Measurements from ENCODE around the gene KAT6B. TPM values are rescaled to one million over a fixed set of nuclear protein-coding genes. Genes with fewer than 3 reads are reported as not detected.

KAT6B gene
- total and polyA plus RNA-seq, 7 donors: 2.1 to 21.3 (median 16.9) TPM

DNA sequence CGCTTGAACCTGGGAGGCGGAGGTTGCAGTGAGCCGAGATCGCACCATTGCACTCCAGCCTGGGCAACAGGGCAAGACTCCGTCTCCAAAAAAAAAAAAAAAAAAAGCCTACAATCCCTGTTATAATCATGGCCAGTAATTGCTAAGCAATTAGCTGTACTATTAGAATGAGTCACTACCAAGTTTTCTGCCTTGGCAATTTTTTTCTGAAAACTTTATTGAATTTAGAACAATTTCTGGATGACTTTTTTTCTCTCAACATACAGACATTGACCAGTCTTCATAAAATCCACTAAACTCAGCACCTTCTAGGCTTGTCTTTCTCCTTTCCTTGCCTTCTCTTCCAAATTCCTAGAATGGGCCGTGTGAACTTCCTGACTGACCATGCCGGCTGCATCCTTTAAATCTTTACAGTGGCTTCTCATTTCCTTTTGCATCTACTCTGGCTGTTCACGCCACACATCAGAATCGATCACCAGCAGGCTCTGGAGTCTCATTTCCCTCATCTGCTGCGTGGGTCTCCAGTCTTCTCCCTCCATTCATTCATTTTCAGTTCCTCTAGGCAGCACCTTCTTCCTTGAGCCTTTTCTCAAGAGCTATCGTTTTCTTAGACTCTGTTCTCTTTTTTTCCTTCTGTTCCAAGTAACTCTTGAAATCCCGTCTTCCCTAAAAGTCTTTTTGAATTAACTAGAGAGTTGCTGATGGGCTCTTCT, 107.9 kb downstream of the KAT6B start:
- TF ChIP-seq, protein P1, sequence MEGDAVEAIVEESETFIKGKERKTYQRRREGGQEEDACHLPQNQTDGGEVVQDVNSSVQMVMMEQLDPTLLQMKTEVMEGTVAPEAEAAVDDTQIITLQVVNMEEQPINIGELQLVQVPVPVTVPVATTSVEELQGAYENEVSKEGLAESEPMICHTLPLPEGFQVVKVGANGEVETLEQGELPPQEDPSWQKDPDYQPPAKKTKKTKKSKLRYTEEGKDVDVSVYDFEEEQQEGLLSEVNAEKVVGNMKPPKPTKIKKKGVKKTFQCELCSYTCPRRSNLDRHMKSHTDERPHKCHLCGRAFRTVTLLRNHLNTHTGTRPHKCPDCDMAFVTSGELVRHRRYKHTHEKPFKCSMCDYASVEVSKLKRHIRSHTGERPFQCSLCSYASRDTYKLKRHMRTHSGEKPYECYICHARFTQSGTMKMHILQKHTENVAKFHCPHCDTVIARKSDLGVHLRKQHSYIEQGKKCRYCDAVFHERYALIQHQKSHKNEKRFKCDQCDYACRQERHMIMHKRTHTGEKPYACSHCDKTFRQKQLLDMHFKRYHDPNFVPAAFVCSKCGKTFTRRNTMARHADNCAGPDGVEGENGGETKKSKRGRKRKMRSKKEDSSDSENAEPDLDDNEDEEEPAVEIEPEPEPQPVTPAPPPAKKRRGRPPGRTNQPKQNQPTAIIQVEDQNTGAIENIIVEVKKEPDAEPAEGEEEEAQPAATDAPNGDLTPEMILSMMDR (IDR thresholded peaks at IDR 0.05): no peak
- no peaks in the 10 kb centered on the region for H3K27me3 ChIP-seq (ENCODE audit: insufficient read depth in 3 of 3, low read length in 2 of 3)
- H3K4me1 ChIP-seq: peaks cover 33% of the 10 kb centered on the region
- no peaks in the 10 kb centered on the region for H3K9me3 ChIP-seq
- WGBS, 3 donors: 79 to 88% (median 84%) methylated on average over 12 of the region's 12 CpGs
- intact Hi-C loops (cut with DNase I): no loop called here
- H3K4me3 ChIP-seq: no peak overlapping the region
- no peaks in the 10 kb centered on the region for H3K36me3 ChIP-seq (ENCODE audit: insufficient read depth in 1 of 2, low read depth in 1 of 2)
- DNase-seq (no peak), ATAC-seq (no peak)
- no peak overlapping the region for H3K27ac ChIP-seq

DNA sequence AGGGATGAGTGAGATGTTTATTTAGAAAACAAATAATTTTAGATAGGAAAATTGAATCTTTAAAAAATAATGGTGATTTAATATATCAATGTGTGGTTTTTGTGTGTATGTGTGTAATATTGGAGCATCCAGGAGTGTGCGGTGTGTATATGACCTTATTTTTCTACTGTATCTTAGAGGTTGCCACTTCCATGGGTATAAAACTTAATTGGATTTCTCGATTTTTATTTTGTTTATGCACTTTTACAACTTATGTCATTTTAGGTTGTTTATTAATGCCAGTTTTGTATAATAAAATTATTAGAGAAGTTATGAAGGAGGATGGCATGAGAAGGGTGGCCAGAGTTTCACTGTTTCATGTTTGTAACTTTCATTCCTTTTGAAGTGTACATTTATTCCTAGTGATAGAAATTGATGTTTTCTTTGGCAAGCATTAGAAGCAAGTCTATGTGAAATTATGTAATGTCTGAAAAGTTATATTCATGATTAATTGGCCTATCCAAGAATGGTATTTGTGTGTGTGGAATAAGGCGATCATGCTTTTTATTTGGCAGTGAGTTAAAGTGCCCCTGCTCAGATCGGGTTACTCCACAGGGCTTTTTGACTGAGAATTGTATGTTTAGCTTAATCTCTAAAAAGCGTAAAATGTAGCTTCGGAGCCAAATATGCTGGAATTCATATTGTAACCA, 110.3 kb downstream of the KAT6B start:
- Histone ChIP-seq H3K27ac (no peak overlapping the region), H3K36me3 (ENCODE audit: insufficient read depth in 1 of 2, low read depth in 1 of 2) (no peaks in the 10 kb centered on the region), H3K4me1 (peaks cover 31% of the 10 kb centered on the region), H3K27me3 (ENCODE audit: insufficient read depth in 3 of 3, low read length in 2 of 3) (no peaks in the 10 kb centered on the region), H3K9me3 (no peaks in the 10 kb centered on the region), H3K4me3 (no peak overlapping the region)
- no peak for DNase-seq
- intact Hi-C loops (cut with DNase I): no loop called here
- ATAC-seq: no peak
- TF ChIP-seq, protein P1 (IDR thresholded peaks at IDR 0.05): no peak
- 33 to 49% (median 39%) methylated on average over 6 of the region's 6 CpGs for WGBS, 3 donors

DNA sequence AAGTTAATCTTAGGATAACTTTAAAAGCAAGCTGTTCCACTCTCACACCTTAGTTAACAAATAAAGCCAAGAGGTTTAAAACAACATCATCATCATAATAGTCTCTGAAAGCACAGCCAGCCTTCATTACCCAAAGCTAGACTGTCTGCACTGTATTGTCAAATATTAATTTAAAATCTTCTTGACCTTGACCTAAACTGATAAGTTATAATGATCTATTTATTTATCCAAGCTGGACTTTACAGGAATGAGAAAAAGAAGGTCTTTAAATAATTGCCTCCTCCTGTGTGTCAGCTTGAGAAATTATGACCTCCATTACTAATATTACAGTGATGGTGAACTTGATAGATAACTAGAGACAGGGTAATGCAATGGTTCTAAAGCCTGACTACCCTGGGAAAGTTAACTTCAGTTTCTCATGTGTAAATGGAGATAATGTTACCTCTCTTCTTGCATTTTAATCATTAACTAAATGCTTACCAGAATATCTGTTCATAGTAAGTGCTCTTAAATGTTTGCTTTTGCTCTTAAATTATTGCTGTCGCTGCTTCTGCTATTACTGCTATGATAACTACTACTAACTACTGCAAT, 111.0 kb downstream of the KAT6B start:
- no peaks in the 10 kb centered on the region for H3K9me3 ChIP-seq
- H3K27ac ChIP-seq: no peak overlapping the region
- H3K36me3 ChIP-seq (ENCODE audit: insufficient read depth in 1 of 2, low read depth in 1 of 2): no peaks in the 10 kb centered on the region
- DNase-seq (no peak), ATAC-seq (no peak)
- WGBS, 3 donors: 89 to 100% (median 97%) methylated on average over 1 of the region's 1 CpG
- H3K27me3 ChIP-seq (ENCODE audit: insufficient read depth in 3 of 3, low read length in 2 of 3): no peaks in the 10 kb centered on the region
- peaks cover 34% of the 10 kb centered on the region for H3K4me1 ChIP-seq
- TF ChIP-seq, protein P1 (IDR thresholded peaks at IDR 0.05): no peak
- no peak overlapping the region for H3K4me3 ChIP-seq
- intact Hi-C loops (cut with DNase I): no loop called here

DNA sequence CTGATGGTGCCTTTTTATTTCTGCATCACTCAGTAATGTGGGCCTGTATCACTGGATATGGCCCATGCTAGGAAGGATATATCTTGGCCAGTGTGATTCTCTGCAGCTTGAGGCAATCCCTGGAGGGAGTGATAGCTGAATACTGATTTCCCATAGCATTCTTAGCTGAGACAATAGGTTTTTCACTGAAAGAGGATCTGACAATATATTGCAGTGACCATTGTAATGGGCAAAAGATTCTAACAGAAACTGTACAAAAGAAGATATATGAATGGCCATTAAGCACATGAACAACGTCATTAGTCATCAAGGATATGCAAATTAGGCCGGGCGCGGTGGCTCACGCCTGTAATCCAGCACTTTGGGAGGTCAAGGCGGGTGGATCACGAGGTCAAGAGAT, 117.8 kb downstream of the KAT6B start:
- intact Hi-C loops (cut with DNase I): no loop called here
- no peak for ATAC-seq

More for the DNA sequence above, 117.8 kb downstream of the KAT6B start:
- TF ChIP-seq, protein P1 (IDR thresholded peaks at IDR 0.05): no peak
- DNase-seq: no peak
- Histone ChIP-seq H3K27me3 (ENCODE audit: insufficient read depth in 3 of 3, low read length in 2 of 3) (no peaks in the 10 kb centered on the region), H3K27ac (no peak overlapping the region), H3K4me1 (peaks cover 45% of the 10 kb centered on the region), H3K36me3 (ENCODE audit: insufficient read depth in 1 of 2, low read depth in 1 of 2) (no peaks in the 10 kb centered on the region), H3K9me3 (no peaks in the 10 kb centered on the region), H3K4me3 (no peak overlapping the region)
- 97 to 99% (median 98%) methylated on average over 7 of the region's 7 CpGs for WGBS, 3 donors
